NCI-H2196 treated with DMSO at 0.1 percent for 48 hours (cell line): ENCODE data around the gene MAD1L1.
"Not testable (repeated sequence)": the region's sequence is repeated elsewhere in the genome, so short reads cannot be mapped to it uniquely, and the experiment has no call there.

ENCODE experiments used
- DNase-seq: peaks from one replicate; lab custom pipeline; 2025; ENCODE audit not compliant: unreplicated experiment; lab: John Stamatoyannopoulos, UW

MAD1L1 gene

DNA sequence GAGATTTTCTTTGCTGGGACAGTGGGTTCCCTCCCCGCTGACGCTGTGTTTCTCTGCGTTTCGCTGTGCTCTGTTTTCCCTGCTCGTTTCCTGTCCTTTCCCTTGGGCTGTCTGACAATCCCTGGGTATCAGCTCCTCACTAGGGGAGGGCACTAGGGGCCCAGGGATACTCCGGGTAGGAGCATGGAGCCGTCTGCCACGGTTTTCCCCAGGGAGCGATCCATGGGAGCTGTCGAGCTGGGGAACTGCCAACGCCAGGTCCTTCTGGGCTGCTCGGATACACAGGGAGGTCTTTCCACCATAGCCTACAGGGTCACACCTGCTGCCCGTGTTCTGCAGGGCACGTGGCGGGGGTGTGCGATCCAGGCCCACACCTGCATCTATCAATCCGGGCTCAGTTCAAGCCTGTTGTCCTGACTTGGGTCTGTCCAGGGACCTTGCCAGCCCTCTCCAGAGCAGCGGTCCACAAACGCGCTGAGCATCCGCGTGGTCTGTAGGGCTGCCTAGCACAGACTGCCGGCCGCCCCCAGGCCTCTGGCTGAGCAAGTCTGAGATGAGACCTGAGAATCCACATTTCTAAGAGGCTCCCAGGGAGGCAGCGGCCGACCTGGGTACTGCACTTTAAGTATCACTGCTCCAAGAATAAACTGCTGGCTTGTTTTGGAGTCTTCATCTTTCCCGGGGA lies 299.5 kb downstream of the MAD1L1 start:
- no peak for DNase-seq

DNA sequence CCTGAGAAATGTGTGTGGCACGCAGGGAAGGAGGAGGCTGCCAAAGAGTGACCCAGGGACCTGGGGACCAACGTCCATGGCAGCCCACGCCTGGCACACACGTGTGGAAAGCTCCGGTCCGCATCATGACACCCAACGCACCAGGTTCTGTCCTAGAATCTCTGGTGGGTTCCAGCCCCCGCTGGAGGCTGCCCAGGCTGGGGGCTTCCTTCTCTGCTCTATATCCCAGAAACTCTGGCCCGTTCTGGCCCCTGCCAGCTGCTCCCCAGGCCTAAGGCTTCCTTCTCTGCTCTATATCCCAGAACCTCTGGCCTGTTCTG lies 300.8 kb downstream of the MAD1L1 start:
- DNase-seq, result no peak

DNA sequence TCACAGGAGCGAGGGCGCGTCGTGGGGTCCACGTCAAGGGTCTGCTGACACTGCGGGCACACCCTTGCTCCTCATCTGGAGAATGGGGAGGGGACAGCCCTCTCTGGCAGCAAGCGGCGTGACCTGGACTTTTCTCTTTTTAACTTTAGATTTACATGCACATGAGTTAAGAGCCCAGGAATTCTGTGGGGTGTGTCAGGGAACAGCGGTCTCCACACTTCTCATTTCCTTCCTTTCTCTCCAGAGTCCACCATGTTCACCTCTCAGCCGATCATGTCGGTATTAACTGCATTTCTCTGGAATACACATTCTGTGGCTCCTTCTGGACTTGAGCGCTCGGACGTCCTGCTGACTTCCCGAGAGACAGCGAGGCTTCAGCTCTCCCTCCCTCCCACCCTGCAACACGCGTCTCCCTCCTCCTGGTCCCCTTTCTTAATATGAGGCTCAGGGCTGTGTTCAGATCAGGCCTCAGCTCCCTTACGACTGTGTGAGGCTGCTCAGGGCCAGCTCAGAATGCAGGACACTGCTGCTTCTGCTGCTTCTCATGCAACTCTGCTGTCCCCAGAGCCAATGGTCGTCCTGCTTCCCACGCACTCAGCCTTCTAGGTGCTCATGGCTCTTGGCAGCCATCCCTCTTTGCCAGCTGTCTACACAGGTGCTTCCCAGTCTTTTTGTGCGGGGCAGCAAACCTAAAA lies 301.3 kb downstream of the MAD1L1 start:
- no peak for DNase-seq

DNA sequence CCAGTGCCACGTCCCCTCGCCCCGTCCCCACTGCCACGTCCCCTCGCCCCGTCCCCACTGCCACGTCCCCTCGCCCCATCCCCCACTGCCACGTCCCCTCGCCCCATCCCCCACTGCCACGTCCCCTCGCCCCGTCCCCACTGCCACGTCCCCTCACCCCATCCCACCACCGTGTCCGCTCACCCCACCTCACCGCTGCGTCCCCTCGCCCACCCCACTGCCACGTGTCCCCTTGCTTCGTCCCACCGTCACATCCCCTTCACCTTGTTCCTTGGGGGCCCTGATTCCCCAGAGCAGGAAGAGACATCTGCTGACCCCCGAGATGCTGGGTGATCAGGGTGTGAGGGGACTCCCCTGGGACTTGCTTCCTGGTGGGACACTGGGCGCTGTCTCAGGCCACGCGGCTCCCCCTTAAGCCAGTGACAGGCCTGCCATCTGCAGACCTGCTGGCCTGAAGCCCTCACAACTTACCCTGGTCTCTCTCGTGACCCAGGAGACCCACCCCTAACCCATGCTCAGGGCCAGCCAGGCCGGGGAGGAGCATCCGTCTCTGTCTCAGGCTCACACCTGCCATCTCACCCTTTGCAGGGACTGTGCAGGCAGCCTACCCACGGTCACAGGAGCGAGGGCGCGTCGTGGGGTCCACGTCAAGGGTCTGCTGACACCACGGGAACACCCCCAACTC lies 302.2 kb downstream of the MAD1L1 start:
- DNase-seq, result no peak

DNA sequence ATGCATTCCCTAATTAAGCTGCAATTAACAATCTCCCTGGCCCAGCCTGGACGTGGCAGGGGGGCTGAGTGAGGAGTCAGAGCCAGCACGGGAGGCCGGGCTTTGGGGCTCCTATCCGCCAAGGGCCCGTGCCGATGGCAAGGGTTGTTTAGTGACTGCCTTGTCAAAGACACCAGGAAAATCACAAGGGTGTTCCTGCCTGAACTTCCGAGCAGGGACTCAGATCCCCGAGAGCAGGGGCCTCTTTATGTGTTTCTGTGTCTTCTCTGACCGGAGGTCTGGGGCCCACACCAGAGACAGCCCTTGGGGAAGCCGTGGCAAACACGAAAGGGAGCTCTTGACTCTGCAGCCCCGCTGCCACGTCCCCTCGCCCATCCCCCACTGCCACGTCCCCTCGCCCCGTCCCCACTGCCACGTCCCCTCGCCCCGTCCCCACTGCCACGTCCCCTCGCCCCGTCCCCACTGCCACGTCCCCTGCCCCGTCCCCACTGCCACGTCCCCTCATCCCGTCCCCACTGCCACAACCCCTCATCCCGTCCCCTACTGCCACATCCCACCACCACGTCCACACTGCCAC lies 303.3 kb downstream of the MAD1L1 start:
- not testable (repeated sequence) for DNase-seq

DNA sequence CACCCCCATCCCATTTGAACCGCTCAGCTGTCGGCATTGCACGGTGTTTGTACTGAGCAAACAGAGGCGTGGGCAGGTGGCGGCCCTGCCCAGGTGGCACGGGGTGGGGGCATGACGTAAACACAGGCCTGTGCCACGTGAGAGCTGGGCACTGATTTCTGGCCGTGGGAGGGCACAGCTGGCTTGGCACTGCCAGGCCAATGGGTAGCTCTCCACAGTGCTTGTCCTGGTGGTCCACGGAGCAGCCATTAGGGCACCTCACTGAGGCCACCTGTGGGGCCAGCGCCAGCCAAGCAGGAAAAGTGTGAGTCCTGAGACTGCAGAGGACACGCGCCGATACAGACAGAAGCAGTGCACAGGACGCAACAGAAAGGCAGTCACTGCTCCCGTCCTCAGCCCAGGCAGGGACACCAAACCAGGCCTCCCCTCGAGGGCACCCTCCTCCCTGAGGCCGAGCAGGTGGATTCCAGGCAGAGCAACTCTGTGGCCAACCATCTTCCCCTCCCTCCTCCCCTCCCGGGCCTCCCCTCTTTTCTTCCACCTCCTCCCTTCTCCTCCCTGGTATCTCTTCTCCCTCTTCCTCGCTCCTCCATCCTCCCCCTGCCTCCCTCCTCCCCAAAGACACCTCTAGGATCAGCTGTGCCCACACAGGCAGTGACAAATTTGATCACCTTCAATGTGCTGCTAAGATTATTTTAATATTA lies 303.9 kb downstream of the MAD1L1 start:
- peak; percentile 11 for DNase-seq

DNA sequence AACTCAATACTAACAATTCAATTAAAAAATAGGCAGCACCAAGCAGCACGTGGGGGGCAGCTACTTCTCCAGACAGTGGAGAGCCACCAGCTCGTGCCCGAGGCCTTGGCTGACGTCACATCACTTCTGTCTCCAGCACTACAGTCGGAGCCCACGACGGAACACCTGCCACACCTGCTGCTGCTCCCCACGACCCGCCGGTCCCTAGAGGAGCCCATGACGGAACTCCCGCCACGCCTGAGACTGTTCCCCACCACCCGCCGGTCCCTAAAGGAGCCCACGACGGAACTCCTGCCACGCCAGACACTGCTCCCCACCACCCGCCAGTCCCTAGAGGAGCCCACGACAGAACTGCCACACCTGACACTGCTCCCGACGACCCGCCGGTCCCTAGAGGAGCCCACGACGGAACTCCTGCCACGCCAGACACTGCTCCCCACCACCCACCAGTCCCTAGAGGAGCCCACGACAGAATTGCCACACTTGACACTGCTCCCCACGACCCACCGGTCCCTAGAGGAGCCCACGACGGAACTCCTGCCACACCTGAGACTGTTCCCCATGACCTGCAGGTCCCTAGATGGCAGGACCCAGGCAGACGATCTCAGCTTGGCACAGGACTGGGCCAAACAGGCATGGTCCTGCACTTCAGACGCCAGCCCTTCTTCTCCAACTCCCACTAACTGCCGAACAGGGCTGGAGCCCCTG lies 304.7 kb downstream of the MAD1L1 start:
- no peak for DNase-seq

DNA sequence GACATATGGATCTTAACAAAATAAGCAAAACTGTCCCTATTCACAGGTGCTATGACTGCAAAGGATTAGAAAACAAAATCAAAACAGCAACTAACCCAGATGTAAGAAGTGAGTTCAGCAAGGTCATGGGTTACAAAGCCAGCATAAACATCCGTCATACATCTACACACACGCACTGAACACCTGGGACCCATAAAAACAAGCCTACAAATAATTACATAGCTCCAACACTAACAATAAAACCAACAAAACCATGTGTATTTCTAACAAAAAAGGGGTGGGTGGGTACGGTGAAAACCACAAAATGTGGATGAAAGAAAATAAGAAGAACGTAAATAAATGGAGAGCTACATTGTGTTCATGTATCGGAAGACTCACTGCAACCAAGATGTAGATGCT lies 305.8 kb downstream of the MAD1L1 start:
- DNase-seq, result no peak

DNA sequence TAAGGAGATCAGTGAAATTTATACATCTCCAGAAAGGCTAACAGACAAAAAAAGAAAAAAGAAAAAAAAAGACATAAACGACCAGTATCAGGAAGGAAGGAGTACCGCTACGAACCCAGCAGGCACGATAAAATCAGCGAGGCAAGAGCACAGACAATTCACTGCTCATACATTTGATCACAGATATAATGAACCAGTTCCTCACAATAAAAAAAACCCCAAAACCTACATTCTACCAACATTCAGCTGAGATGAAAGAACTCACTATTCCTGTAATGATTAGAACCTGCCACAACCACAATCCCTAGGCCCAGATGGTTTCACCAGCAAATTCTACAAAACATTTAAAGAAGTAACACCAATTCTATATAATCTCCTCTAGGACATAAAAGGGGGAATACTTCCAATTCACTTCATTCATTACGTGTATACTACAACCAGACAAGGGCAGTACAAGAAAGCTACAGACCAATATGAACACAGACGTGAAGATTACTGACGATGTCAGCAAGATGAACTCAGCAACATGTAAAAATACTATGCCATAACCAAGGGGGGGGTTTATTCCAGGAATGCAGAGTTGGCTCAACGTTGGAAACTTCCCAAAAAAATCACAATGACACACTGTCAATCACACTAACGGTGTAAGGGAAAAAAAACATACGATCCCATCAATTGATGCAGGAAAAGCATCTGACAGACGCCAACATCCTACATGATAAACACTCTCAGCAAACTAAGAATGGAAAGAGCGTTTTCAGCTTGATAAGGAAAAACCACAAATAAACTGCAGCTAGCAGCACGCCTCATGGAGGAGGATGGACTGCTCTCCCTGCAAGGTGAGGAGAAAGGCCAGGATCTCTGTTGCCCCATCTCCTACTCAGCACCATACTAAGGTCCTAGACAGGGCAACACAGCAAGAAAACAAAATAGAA lies 306.5 kb downstream of the MAD1L1 start:
- DNase-seq, result no peak

DNA sequence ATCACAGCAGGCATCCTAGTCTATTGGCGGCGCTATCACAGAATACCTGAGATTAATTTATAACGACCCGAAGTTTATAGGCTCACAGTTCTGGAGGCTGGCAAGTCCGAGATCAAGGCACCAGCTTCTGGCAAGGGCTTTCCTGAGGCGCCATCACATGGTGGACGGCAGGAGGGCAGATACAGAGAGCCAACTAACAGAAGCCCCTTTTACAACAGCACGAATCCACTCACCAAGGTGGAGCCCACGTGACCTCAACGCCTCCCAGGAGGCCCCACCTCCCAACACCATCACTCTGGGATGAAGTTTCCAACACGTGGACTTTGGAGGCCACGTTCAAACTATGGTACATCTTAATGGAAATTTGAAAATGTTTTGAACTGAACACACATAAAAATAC lies 307.4 kb downstream of the MAD1L1 start:
- DNase-seq, result no peak

DNA sequence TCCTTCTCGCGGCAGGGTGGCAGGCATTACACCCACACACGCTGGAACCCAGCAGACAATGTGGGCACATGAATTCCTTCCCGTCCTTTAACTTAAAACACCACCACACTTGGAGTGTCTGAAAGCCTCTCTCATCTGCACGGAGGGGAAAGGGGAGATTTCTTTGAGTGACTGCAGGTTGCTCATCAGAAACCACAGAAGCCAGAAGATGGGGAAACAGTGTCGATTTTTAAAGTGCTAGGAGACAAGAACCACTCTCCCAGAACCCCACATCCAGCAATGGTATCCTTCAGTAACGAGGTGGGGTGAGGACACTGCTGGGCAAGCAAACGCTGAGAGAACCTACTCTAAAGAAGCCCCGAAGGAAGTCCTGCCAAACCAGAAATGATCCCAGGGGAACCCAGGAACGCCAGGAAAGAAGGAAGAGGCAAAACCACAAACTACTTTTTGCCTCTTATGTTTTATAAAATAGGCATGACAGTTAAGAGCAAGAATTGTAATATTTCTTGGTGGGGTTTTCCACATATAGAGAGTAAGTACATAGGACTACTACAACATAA lies 308.4 kb downstream of the MAD1L1 start:
- DNase-seq, result no peak

DNA sequence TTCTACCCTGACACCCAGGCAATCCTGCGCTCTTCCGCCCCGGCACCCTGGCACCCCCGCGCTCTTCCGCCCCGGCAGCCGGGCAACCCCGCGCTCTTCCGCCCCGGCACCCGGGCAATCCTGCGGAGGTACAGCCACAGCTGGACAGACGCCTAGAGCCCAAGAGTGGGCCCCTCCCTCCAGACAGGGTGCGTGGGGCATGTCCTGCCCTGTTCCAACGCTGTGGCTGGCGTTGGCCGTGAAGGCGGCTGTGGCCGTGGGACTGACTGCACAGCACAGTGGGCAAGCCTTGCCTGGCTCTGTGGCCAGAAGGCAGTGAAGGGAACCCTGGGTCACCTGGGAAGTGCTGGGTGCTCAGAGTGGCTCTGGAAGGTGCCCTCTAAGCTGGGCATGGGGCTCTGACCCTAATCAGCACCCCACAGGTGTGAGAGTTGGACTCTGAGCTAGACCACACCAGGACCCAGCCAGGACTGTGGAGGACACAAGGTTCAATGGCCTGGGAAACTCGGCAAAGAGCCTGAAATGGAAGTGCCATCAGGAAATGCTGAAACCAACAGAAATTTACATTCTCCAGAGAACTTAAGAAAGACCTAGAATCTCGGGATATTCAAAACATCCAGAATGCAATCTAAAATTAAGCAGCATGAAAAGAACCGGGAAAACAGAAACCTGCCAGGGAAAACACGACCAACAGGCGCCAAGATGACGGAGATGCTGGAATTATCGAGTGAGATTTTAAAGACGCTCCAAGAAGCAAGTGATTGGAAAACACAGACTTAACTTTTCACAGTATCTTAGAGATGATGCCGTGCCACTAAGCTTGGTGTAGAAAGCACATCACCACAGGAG lies 309.1 kb downstream of the MAD1L1 start:
- no peak for DNase-seq

DNA sequence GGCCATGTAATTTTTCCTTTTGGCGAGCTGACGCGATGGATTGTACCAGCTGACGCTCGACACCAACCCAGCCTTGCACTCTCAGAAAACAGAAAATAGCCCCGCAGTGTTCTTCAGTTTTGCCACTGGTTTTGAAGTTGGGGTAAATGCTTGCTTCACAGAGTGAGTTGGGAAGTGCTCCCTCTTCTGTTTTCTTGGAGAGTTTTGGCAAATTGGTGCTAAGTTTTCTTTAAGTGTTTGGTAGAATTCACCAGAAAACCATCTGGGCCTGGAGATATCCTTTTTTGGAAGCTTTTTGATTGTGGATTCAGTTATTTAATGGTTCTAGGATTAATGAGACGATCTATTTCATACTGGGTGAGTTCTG lies 309.9 kb downstream of the MAD1L1 start:
- DNase-seq, result no peak

DNA sequence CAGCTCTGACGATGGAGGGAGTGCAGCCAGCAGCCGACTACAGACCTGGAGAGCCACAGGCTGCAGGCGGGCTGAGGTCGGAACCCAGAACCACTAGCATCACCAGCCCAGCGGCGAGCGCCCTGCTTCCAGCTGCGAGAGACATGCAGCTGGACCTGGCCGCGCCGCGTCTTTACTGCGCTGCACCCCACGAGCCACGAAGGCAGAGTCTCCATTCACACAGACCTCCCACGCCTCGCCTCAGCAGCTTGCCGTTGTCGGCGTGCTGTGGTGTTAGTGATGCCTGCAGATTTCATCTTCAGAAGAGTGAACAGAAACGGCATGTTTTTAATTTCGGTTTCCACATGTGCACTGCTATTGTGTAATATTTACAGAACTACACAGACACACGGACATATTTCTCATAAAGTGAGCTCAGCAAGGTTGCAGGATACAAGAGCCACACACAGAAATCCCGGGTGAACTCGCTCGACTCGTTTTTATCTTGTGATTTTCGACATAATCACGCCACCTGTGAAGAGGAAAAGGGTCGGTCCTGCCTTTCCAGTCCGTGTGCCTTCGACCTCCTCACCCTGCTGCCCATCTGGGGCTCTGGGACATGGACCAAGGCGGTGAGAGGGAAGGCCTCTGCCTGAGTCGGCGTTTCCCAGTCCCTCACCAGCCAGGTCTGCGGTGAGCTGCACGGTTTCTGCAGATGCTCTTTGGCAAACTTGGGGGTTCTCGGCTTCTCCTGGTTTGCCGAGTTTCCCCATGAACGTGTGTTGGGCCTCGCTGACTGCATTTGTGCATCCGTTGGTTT lies 310.5 kb downstream of the MAD1L1 start:
- no peak for DNase-seq

DNA sequence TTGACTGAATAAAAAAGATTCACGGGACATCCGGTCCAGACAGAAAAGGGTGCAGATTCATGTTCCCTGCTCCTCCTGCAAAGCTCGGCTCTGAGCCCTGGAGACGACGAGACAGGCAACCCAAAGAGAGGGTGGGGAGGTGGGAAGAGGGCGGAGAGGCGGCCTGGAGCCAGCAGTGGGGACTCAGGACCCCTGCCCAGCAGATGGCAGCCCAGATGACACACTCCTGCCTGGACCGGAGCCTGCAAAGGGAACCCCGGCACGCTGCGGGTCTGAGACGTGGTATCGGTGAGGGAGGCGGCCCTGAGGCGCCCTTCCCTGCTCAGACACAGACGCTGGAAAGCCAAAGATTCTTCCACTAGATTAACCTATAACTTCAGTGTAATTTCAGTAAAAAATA lies 311.9 kb downstream of the MAD1L1 start:
- DNase-seq, result no peak

DNA sequence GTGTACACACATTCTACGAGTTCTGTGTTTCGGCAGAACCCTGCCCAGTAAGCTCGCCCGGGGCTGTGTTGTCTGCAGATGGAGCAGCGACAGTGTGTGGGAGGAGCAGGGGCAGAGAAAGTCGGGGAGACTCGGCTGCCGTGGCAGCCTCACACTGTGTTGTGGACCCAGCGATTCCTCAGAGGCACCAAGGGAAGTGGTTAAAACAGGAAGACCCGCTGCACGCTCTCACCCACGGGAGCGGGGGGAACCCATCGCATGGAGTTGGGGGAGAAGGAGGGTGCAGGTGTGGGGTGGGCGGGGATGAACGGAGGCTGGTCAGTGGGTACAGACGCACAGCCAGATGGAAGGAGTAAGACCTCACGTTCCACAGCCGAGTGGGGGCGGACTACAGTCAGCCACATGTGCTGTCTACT lies 312.5 kb downstream of the MAD1L1 start:
- DNase-seq, result no peak

DNA sequence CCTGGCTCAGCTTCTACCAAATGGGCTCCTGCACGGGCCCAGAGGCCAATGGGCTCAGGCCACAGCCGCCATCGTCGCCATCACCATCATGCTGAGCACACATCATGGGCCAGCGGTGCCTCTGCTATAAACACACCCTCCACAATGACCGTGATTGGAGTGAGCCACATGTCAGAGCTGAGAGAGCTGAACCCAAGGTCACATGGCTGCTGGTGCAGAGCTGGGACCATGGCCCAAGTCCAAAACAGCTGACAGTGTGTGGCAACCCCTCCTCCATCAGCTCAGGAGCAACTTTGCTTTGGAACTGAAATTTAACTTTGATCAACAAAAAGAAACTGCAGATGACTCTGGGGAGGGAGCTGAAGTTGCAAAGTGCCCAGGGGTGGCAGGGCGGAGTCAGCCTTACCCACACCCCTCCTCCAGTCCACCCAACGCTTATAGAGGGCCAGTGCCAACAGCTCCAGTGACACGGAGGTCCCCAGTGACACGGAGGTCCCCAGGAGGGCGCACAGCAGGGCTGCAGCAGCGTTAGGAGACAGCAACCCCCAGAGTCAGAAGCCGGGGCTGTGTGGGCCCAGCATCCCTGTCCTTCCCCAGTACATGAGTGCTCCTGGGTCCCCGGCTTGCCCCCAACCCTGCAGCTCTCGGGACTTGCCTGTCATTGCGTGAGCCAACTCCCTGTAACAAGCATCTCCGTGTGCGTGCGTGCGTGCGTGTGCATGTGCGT lies 313.0 kb downstream of the MAD1L1 start:
- no peak for DNase-seq
